Parathyroid adenoma (tissue), 2 donors: Measurements from ENCODE around the gene RASGRP4.

ENCODE experiments used
- H2AFZ ChIP-seq: fragments of 300-600 bp; sonication (generic); one replicate; pipeline ENCODE4 v1.7.0; 2017; ENCODE audit warnings: antibody characterized with exemption, mild to moderate bottlenecking
- H3K27ac ChIP-seq: fragments of 300-600 bp; sonication (generic); one replicate; pipeline ENCODE4 v1.7.0; 2017
- H3K27me3 ChIP-seq: fragments of 300-600 bp; sonication (generic); one replicate; pipeline ENCODE4 v1.7.0; 2017; ENCODE audit warnings: low read length; ENCODE audit not compliant: control insufficient read depth, insufficient read depth
- H3K36me3 ChIP-seq: fragments of 300-600 bp; sonication (generic); one replicate; pipeline ENCODE4 v1.7.0; 2017; ENCODE audit warnings: low read length; ENCODE audit not compliant: control insufficient read depth, insufficient read depth
- H3K4me1 ChIP-seq: fragments of 300-600 bp; sonication (generic); one replicate; pipeline ENCODE4 v1.7.0; 2017; ENCODE audit warnings: control low read depth
- H3K4me2 ChIP-seq: fragments of 300-600 bp; sonication (generic); one replicate; pipeline ENCODE4 v1.7.0; 2017; ENCODE audit warnings: low read length
- H3K4me3 ChIP-seq: fragments of 300-600 bp; sonication (generic); one replicate; pipeline ENCODE4 v1.7.0; 2017; ENCODE audit warnings: low read depth, low read length
- H3K79me2 ChIP-seq: fragments of 300-600 bp; sonication (generic); one replicate; pipeline ENCODE4 v1.7.0; 2017; ENCODE audit warnings: control low read depth
- H3K9ac ChIP-seq: fragments of 300-600 bp; sonication (generic); one replicate; pipeline ENCODE4 v1.7.0; 2017; ENCODE audit warnings: mild to moderate bottlenecking
- H3K9me3 ChIP-seq: fragments of 300-600 bp; sonication (generic); one replicate; pipeline ENCODE4 v1.7.0; 2017; ENCODE audit warnings: low read length; ENCODE audit not compliant: control insufficient read depth
- CTCF ChIP-seq: fragments of 300-600 bp; sonication (generic); IDR thresholded peaks from one replicate; pipeline ENCODE4 v1.7.0; 2017; ENCODE audit warnings: antibody characterized with exemption, mild to moderate bottlenecking
- donor health status: primary hyperparathyroidism.

The RASGRP4 gene

GRCh38 chr19:38417544-38418506 lies 8.2 kb downstream of the RASGRP4 start:
- Histone ChIP-seq H3K4me2 (peak overlapping the region; percentile 76), H3K36me3 (no peaks in the 10 kb centered on the region), H3K79me2 (no peaks in the 10 kb centered on the region), H3K27ac (no peak overlapping the region), H3K9ac (no peak overlapping the region), H3K27me3 (no peaks in the 10 kb centered on the region), H3K9me3 (no peaks in the 10 kb centered on the region), H3K4me1 (peaks cover 3% of the 10 kb centered on the region), H2AFZ (peak overlapping the region; percentile 38), H3K4me3 (peak overlapping the region; percentile 32)
- peak; percentile 5 for TF ChIP-seq CTCF

GRCh38 chr19:38417146-38417543 lies 8.9 kb downstream of the RASGRP4 start:
- TF ChIP-seq CTCF = no peak
- no peaks in the 10 kb centered on the region for H3K27me3 ChIP-seq
- no peaks in the 10 kb centered on the region for H3K79me2 ChIP-seq
- no peaks in the 10 kb centered on the region for H3K9me3 ChIP-seq
- H3K36me3 ChIP-seq = no peaks in the 10 kb centered on the region
- peaks cover 3% of the 10 kb centered on the region for H3K4me1 ChIP-seq
- H3K4me2 ChIP-seq = no peak overlapping the region
- H3K27ac ChIP-seq = no peak overlapping the region
- no peak overlapping the region for H3K4me3 ChIP-seq
- peak overlapping the region; percentile 38 for H2AFZ ChIP-seq
- H3K9ac ChIP-seq = no peak overlapping the region

GRCh38 chr19:38413416-38413815 lies 12.6 kb downstream of the RASGRP4 start:
- Histone ChIP-seq H2AFZ (no peak overlapping the region), H3K79me2 (no peaks in the 10 kb centered on the region), H3K27ac (no peak overlapping the region), H3K9me3 (no peaks in the 10 kb centered on the region), H3K4me1 (peaks cover 3% of the 10 kb centered on the region), H3K36me3 (no peaks in the 10 kb centered on the region), H3K27me3 (no peaks in the 10 kb centered on the region), H3K9ac (no peak overlapping the region), H3K4me3 (no peak overlapping the region), H3K4me2 (no peak overlapping the region)
- no peak for TF ChIP-seq CTCF

- Histone ChIP-seq H3K4me3 (no peak overlapping the region), H3K4me2 (no peak overlapping the region), H3K9me3 (no peaks in the 10 kb centered on the region), H3K9ac (no peak overlapping the region), H3K27me3 (no peaks in the 10 kb centered on the region), H3K36me3 (no peaks in the 10 kb centered on the region), H2AFZ (no peak overlapping the region), H3K4me1 (peaks cover under 1% of the 10 kb centered on the region), H3K27ac (no peak overlapping the region), H3K79me2 (no peaks in the 10 kb centered on the region)
- TF ChIP-seq CTCF = no peak
Observed at GRCh38 chr19:38412961-38413360, 13.1 kb downstream of the RASGRP4 start.
